Stimulated activated CD8-positive, alpha-beta memory T cell treated with anti-CD3 and anti-CD28 coated beads, Interleukin-12 subunit alpha, Interleukin-12 subunit beta, amount 100 ng/mL, for 4 hours (primary cell): ENCODE data around the gene GNRHR.

Source experiments
- DNase-seq: peaks from one replicate; pipeline ENCODE4 v3.0.0-alpha.2; 2020; ENCODE audit warnings: low read depth

GNRHR gene

DNA sequence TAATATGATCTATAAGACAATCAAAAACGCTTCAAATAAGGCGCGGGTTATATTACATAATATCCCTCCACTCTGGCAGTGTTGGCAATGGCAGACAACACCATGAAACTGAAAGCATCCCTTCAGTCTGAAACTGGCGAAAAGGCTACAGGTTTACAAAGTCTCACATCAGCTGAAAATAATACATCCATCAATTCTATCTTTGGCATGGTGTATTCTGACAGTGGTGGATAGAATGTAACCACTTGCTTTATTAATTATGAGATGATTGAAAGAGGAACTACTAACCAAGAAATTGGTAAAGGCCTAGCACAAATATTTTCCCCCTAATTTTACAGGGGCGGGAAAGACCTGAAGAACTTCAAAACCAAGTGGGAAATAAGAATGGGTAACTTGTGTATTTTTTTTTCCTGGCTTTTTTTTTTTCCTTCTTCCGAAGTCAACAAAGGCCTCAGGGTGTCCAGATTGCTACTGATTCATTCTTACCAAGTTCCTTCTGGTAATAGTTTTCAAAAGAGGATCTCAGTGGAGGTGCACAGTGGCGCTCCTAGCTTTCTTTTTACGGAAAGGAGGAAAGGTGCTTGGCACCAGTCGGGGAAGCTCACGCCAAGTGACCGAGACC, 54.0 kb downstream of the GNRHR start:
- no peak for DNase-seq

DNA sequence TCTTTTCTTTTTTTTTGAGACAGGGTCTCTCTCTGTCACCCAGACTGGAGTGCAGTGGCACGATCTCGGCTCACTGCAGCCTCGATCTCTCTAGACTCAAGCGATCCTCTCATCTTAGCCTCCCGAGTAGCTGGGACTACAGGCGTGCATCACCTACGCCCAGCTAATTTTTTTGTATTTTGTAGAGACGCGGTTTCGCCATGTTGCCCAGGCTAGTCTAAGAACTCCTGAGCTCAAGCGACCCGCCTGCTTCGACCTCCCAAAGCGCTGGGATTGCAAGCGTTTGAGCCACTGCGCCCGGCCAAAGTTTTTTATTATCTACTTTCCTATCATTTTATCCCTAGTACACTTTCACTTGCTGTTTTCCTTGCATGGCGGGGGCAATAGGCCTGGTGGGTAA, 54.6 kb downstream of the GNRHR start:
- DNase-seq: no peak

DNA sequence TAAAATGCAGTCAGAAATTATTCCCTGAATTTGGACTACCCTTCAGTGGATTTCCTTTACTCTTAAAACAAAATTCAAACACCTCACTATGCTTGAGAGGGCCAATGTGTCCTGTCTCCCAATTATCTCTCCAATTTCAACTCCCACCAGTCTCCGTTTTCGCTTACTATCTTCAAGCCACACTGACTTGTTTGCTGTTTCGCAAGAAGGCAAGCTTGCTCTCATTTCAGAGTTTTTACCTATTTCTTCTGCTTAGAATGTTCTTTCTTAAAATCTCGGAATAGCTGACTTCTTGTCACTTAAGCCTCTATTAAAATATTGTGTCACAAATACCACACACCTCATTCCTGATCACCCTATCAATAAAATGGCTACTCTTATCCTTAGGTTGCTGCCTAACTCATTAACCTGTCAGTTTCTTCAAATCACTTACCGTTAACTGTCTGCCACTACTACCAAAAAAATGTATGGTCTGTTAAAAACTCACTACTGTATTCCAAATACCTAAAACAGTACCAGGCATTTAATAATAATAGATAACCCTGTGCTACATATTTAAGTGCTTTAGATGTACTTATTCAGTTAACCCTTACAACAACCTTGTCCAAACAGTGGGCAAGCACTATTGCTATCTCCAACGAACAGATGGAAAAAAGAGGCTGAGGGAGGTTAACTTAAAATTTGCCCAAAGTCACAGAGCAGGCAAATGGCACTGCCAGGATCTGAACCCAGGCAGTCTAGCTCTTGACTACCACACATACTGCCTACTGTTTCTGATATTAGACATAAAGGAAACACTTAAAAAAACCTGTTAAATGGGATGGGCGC, 56.1 kb downstream of the GNRHR start:
- DNase-seq: no peak

DNA sequence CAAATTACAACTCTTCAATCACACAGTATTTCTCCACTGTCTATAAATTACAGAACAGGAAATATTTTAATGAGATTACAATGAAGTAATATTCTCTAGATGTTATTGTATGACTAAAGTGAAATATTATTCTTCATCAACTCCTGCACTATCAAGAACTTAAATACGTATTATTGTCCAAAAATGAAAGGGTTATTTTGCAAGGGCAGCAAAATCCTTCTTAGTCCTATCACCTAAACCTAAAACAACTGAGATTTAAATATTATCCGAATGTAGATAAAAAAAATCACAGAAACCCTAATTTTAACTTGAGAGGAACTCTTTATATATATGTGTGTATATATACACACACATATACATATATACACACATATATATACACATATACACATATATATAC, 58.1 kb downstream of the GNRHR start:
- DNase-seq: no peak

DNA sequence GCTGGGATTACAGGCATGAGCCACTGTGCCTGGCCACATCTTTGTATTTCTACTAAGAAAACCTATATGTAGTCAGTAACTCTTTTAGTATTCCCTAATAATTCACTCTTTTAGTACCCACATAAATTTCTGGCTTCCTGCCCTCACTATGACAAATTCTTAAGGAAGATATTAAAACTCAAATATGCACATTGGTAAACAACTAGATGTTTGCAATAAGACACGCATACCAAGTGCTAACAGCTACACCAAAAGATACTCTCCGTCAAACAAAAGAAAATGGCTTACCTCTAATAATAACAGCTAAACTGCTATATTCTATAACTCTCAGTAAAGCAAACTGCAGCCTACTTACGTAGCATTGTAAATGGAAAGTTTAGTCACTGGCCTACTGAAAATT, 59.5 kb downstream of the GNRHR start:
- no peak for DNase-seq

DNA sequence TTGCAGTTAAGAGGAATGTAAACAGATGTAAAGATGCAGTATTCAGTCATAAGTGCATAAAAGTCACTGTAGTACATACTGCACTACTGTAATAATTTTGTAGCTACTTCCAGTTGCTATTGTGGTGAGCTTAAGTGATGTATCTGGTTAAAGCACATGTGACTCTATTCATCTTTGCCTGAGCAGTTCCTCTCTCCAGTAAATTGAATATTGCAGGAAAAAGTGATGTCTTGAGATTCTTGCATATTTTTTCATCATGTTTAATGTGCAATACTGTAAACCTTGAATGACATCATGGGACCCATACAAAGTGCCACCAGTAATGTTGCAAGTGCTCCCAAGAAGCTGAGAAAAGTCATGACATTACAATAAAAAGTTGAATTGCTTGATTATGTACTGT, 62.9 kb downstream of the GNRHR start:
- DNase-seq: no peak
